Mesothelial cell of epicardium (in vitro differentiated cells): ENCODE data around the gene SRGAP2C. TPM values are rescaled to one million over a fixed set of nuclear protein-coding genes. Genes with fewer than 3 reads are reported as not detected.
"Not testable (repeated sequence)": the region's sequence is repeated elsewhere in the genome, so short reads cannot be mapped to it uniquely, and the experiment has no call there.

Experiments used
- DNase-seq, 2 experiments: peaks; one replicate each; pipeline ENCODE4 v3.0.0; 2021; ENCODE audit warnings: low spot score in 2 of 2; ENCODE audit not compliant: unreplicated experiment in 2 of 2
- H3K27ac Mint-ChIP-seq: 2 replicates; pipeline ENCODE4 v1.8.0; 2021; ENCODE audit warnings: mixed read lengths
- H3K27me3 Mint-ChIP-seq: 2 replicates; pipeline ENCODE4 v1.8.0; 2021; ENCODE audit warnings: low read depth, mixed read lengths
- H3K36me3 Mint-ChIP-seq: 2 replicates; pipeline ENCODE4 v1.8.0; 2021; ENCODE audit warnings: mixed read lengths
- H3K4me1 Mint-ChIP-seq: 2 replicates; pipeline ENCODE4 v1.8.0; 2021; ENCODE audit warnings: mixed read lengths
- H3K4me3 Mint-ChIP-seq: 2 replicates; pipeline ENCODE4 v1.8.0; 2021; ENCODE audit warnings: mild to moderate bottlenecking, moderate library complexity, mixed read lengths
- H3K9me3 Mint-ChIP-seq: 2 replicates; pipeline ENCODE4 v1.8.0; 2021; ENCODE audit warnings: mixed read lengths
- total RNA-seq: library from RNA; stranded (reverse); gene quantifications from 3 replicates; pipeline ENCODE4 v1.2.1, GENCODE V29; 2021

The SRGAP2C gene
- total RNA-seq, 1 donor from 2014 or later, result 20.9 TPM

GRCh38 chr1:121362234-121362883, 177.6 kb downstream of the SRGAP2C start:
- not testable (repeated sequence) for H3K27ac Mint-ChIP-seq, H3K4me3 Mint-ChIP-seq, DNase-seq, H3K36me3 Mint-ChIP-seq, H3K4me1 Mint-ChIP-seq, H3K27me3 Mint-ChIP-seq, H3K9me3 Mint-ChIP-seq

- not testable (repeated sequence) for H3K4me1 Mint-ChIP-seq, H3K9me3 Mint-ChIP-seq, H3K36me3 Mint-ChIP-seq, H3K4me3 Mint-ChIP-seq, DNase-seq, H3K27me3 Mint-ChIP-seq, H3K27ac Mint-ChIP-seq
Measured at GRCh38 chr1:121365316-121365715, 180.5 kb downstream of the SRGAP2C start.

- DNase-seq, result not testable (repeated sequence)
Measured at GRCh38 chr1:121365723-121366122, 180.9 kb downstream of the SRGAP2C start.

GRCh38 chr1:121366171-121366570, 181.4 kb downstream of the SRGAP2C start:
- not testable (repeated sequence) for H3K4me3 Mint-ChIP-seq, H3K9me3 Mint-ChIP-seq, DNase-seq, H3K36me3 Mint-ChIP-seq, H3K4me1 Mint-ChIP-seq, H3K27ac Mint-ChIP-seq, H3K27me3 Mint-ChIP-seq

More at GRCh38 chr1:121365723-121366122, 180.9 kb downstream of the SRGAP2C start:
- H3K27me3 Mint-ChIP-seq, H3K4me1 Mint-ChIP-seq, H3K9me3 Mint-ChIP-seq, H3K27ac Mint-ChIP-seq, H3K4me3 Mint-ChIP-seq, H3K36me3 Mint-ChIP-seq: not testable (repeated sequence)

- H3K36me3 Mint-ChIP-seq, H3K27ac Mint-ChIP-seq, H3K4me3 Mint-ChIP-seq, H3K9me3 Mint-ChIP-seq, H3K4me1 Mint-ChIP-seq, DNase-seq, H3K27me3 Mint-ChIP-seq: not testable (repeated sequence)
Measured at GRCh38 chr1:121368910-121369309, 184.1 kb downstream of the SRGAP2C start.

GRCh38 chr1:121369959-121370358, 185.2 kb downstream of the SRGAP2C start:
- not testable (repeated sequence) for H3K4me3 Mint-ChIP-seq, H3K27me3 Mint-ChIP-seq, H3K9me3 Mint-ChIP-seq

GRCh38 chr1:121374851-121375367, 190.1 kb downstream of the SRGAP2C start:
- not testable (repeated sequence) for H3K36me3 Mint-ChIP-seq, H3K27ac Mint-ChIP-seq, H3K9me3 Mint-ChIP-seq, H3K4me1 Mint-ChIP-seq, H3K4me3 Mint-ChIP-seq, H3K27me3 Mint-ChIP-seq, DNase-seq

More at GRCh38 chr1:121369959-121370358, 185.2 kb downstream of the SRGAP2C start:
- H3K27ac Mint-ChIP-seq, H3K36me3 Mint-ChIP-seq, DNase-seq, H3K4me1 Mint-ChIP-seq: not testable (repeated sequence)

GRCh38 chr1:121376986-121377385, 192.2 kb downstream of the SRGAP2C start:
- not testable (repeated sequence) for H3K27me3 Mint-ChIP-seq, H3K9me3 Mint-ChIP-seq

GRCh38 chr1:121378757-121379156, 194.0 kb downstream of the SRGAP2C start:
- H3K27ac Mint-ChIP-seq, H3K4me3 Mint-ChIP-seq, H3K36me3 Mint-ChIP-seq, H3K4me1 Mint-ChIP-seq, DNase-seq, H3K27me3 Mint-ChIP-seq, H3K9me3 Mint-ChIP-seq: not testable (repeated sequence)

More at GRCh38 chr1:121376986-121377385, 192.2 kb downstream of the SRGAP2C start:
- H3K36me3 Mint-ChIP-seq, H3K4me3 Mint-ChIP-seq, H3K27ac Mint-ChIP-seq, DNase-seq, H3K4me1 Mint-ChIP-seq: not testable (repeated sequence)

- not testable (repeated sequence) for H3K4me1 Mint-ChIP-seq, H3K27me3 Mint-ChIP-seq, H3K4me3 Mint-ChIP-seq, DNase-seq, H3K9me3 Mint-ChIP-seq, H3K27ac Mint-ChIP-seq, H3K36me3 Mint-ChIP-seq
Measured at GRCh38 chr1:121384754-121385153, 200.0 kb downstream of the SRGAP2C start.

- not testable (repeated sequence) for DNase-seq, H3K27ac Mint-ChIP-seq, H3K4me3 Mint-ChIP-seq, H3K27me3 Mint-ChIP-seq, H3K4me1 Mint-ChIP-seq, H3K36me3 Mint-ChIP-seq, H3K9me3 Mint-ChIP-seq
Measured at GRCh38 chr1:121385162-121385561, 200.4 kb downstream of the SRGAP2C start.

- H3K27me3 Mint-ChIP-seq, H3K4me3 Mint-ChIP-seq, H3K4me1 Mint-ChIP-seq, H3K36me3 Mint-ChIP-seq, H3K27ac Mint-ChIP-seq, H3K9me3 Mint-ChIP-seq, DNase-seq: not testable (repeated sequence)
Measured at GRCh38 chr1:121385563-121386288, 201.0 kb downstream of the SRGAP2C start.

- H3K27me3 Mint-ChIP-seq, H3K4me1 Mint-ChIP-seq, DNase-seq, H3K27ac Mint-ChIP-seq, H3K9me3 Mint-ChIP-seq, H3K36me3 Mint-ChIP-seq, H3K4me3 Mint-ChIP-seq: not testable (repeated sequence)
Measured at GRCh38 chr1:121386319-121386948, 201.7 kb downstream of the SRGAP2C start.
